GM23338 (cell line): ENCODE data around the gene CA5B. TPM values are rescaled to one million over a fixed set of nuclear protein-coding genes. Genes with fewer than 3 reads are reported as not detected.
A peak's percentile ranks its signal among the peaks of the same experiment; 100 is the strongest.

Experiments used
- ATAC-seq: fragments of 200-7000 bp; cut with Tn5 transposase; 3 replicates; pipeline ENCODE4 v1.9.1; 2020
- DNase-seq: peaks from one replicate; pipeline ENCODE4 v3.0.0-alpha.2; 2015; ENCODE audit warnings: low spot score
- H2AFZ ChIP-seq: fragments of 200-600 bp; sonication (generic); 2 replicates; pipeline ENCODE4 v1.8.0; 2016; ENCODE audit warnings: antibody characterized with exemption, mild to moderate bottlenecking, moderate library complexity
- H3F3A ChIP-seq: fragments of 200-600 bp; sonication (generic); replicated peaks from 2 replicates; pipeline ENCODE4 v1.8.0; 2017; ENCODE audit warnings: antibody characterized with exemption, mixed run types, low read depth
- H3K27ac ChIP-seq: fragments of 200-600 bp; sonication (generic); 2 replicates; pipeline ENCODE4 v1.6.1; 2016; ENCODE audit warnings: low read depth
- H3K27me3 ChIP-seq: fragments of 200-600 bp; sonication (generic); 2 replicates; pipeline ENCODE4 v1.8.0; 2016; ENCODE audit warnings: mild to moderate bottlenecking, mixed run types, moderate library complexity; ENCODE audit not compliant: insufficient read depth
- H3K36me3 ChIP-seq: fragments of 200-600 bp; sonication (generic); 2 replicates; pipeline ENCODE4 v1.8.0; 2016; ENCODE audit warnings: mild to moderate bottlenecking; ENCODE audit not compliant: insufficient read depth
- H3K4me1 ChIP-seq: fragments of 200-600 bp; sonication (generic); 2 replicates; pipeline ENCODE4 v1.8.0; 2016; ENCODE audit warnings: mild to moderate bottlenecking, moderate library complexity; ENCODE audit not compliant: insufficient read depth
- H3K4me2 ChIP-seq: fragments of 200-600 bp; sonication (generic); 2 replicates; pipeline ENCODE4 v1.7.1; 2017; ENCODE audit warnings: mixed run types
- H3K4me3 ChIP-seq: fragments of 200-600 bp; sonication (generic); 2 replicates; pipeline ENCODE4 v1.6.1; 2016; ENCODE audit warnings: mixed run types
- H3K79me2 ChIP-seq: fragments of 200-600 bp; sonication (generic); replicated peaks from 2 replicates; pipeline ENCODE4 v1.8.0; 2017; ENCODE audit warnings: mild to moderate bottlenecking; ENCODE audit not compliant: insufficient read depth
- H3K9me2 ChIP-seq: fragments of 200-600 bp; sonication (generic); 2 replicates; pipeline ENCODE4 v1.8.0; 2017; ENCODE audit not compliant: insufficient read depth
- H4K20me1 ChIP-seq: fragments of 200-600 bp; sonication (generic); replicated peaks from 2 replicates; pipeline ENCODE4 v1.8.0; 2017; ENCODE audit warnings: mild to moderate bottlenecking; ENCODE audit not compliant: insufficient read depth
- H3K27ac Mint-ChIP-seq: 2 replicates; pipeline ENCODE4 v1.8.0; 2020; ENCODE audit warnings: inconsistent platforms, mild to moderate bottlenecking, moderate library complexity, mixed read lengths
- H3K27me3 Mint-ChIP-seq: 3 replicates; pipeline ENCODE4 v1.8.0; 2022; ENCODE audit warnings: low read depth, mild to moderate bottlenecking, moderate library complexity, mixed read lengths, inconsistent platforms; ENCODE audit not compliant: insufficient read depth, poor library complexity
- H3K36me3 Mint-ChIP-seq: 3 replicates; pipeline ENCODE4 v1.8.0; 2021; ENCODE audit warnings: low read depth, mild to moderate bottlenecking, inconsistent platforms, moderate library complexity, mixed read lengths
- H3K4me1 Mint-ChIP-seq: 3 replicates; pipeline ENCODE4 v1.8.0; 2020; ENCODE audit warnings: mild to moderate bottlenecking, inconsistent platforms, mixed read lengths
- H3K4me3 Mint-ChIP-seq: 3 replicates; pipeline ENCODE4 v1.8.0; 2021; ENCODE audit warnings: moderate library complexity, mild to moderate bottlenecking, inconsistent platforms, mixed read lengths
- H3K9me3 Mint-ChIP-seq: 3 replicates; pipeline ENCODE4 v1.8.0; 2020; ENCODE audit warnings: moderate library complexity, mild to moderate bottlenecking, inconsistent platforms, mixed read lengths
- CREB1 ChIP-seq: fragments of 250-450 bp; sonication (Bioruptor Pico); IDR thresholded peaks from 2 replicates; pipeline ENCODE4 v1.5.0; 2020; ENCODE audit warnings: low read depth, mild to moderate bottlenecking, moderate library complexity
- EZH2phosphoT487 ChIP-seq: fragments of 200-600 bp; sonication (generic); IDR thresholded peaks from one replicate; pipeline ENCODE4 v1.8.1; 2018; ENCODE audit warnings: antibody characterized with exemption; ENCODE audit not compliant: unreplicated experiment
- JUNB ChIP-seq: IDR thresholded peaks from one replicate; pipeline ENCODE4 v1.6.1; 2016; ENCODE audit warnings: antibody characterized with exemption; ENCODE audit not compliant: unreplicated experiment
- REST ChIP-seq: IDR thresholded peaks from one replicate; pipeline ENCODE4 v1.6.1; 2018; ENCODE audit warnings: antibody characterized with exemption; ENCODE audit not compliant: unreplicated experiment
- STAT1 ChIP-seq: IDR thresholded peaks from one replicate; pipeline ENCODE4 v1.6.1; 2016; ENCODE audit warnings: antibody characterized with exemption; ENCODE audit not compliant: unreplicated experiment
- ZNF114 ChIP-seq: fragments of 250-450 bp; sonication (Bioruptor Pico); IDR thresholded peaks from 2 replicates; pipeline ENCODE4 v1.5.0; 2020; ENCODE audit warnings: mild to moderate bottlenecking, moderate library complexity
- ZNF331 ChIP-seq: fragments of 250-450 bp; sonication (Bioruptor Pico); IDR thresholded peaks from 2 replicates; pipeline ENCODE4 v1.5.0; 2020; ENCODE audit warnings: low read depth, mild to moderate bottlenecking, moderate library complexity
- polyA plus RNA-seq: library from polyadenylated mRNA; unstranded; fragments of >200 nt; fragmentation: Nextera tagmentation; extraction: Ambion mirVana; gene quantifications from 2 replicates; pipeline ENCODE4 v1.2.1, GENCODE V29; 2016
- total RNA-seq: library from RNA; depleted of rRNA; stranded (reverse); fragments of >200 nt; shearing (Covaris generic); gene quantifications from 2 replicates; pipeline ENCODE4 v1.2.3, GENCODE V29; 2014
- TF ChIP-seq, protein P1 (sequence below), 2 experiments: fragments of 200-600 bp in 1 of 2; sonication (generic) in 1 of 2; conservative IDR thresholded peaks; 2 replicates each; pipeline versions ENCODE4 v1.5.1 to v1.6.1; 2016 to 2017; ENCODE audit warnings: antibody characterized with exemption in 2 of 2, low read depth in 2 of 2, mild to moderate bottlenecking in 2 of 2, moderate library complexity in 1 of 2
- TF ChIP-seq, protein P2 (sequence below): fragments of 250-450 bp; sonication (Bioruptor Pico); IDR thresholded peaks from 2 replicates; pipeline ENCODE4 v1.5.0; 2020; ENCODE audit warnings: mild to moderate bottlenecking, moderate library complexity

The CA5B gene
- total and polyA plus RNA-seq, 2 experiments from 2014 or later = 4.8 to 6.1 TPM

DNA sequence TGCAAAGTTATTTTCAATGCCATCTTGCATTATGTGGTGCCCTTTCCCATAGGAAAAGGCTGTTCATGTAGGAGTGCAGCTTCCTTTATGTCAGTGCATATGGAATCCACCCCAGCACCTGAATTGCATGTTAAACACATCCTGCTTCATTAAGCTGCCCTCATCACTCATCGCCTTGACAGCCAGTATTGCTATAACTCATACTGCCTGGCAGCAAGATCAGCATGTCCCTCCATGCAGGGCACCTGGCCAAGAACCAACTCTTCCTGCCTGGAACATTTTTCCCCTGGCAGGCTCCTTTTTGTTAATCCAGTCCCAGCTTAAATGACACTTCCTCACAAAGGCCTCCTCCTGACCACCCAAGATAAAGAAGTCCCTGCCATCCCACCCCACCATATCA lies 23.5 kb upstream of the CA5B start (continued):
- TF ChIP-seq REST (no peak), JUNB (no peak), ZNF331 (CRISPR knock-in tag) (no peak), ZNF114 (CRISPR knock-in tag) (no peak)
- TF ChIP-seq, protein P1, sequence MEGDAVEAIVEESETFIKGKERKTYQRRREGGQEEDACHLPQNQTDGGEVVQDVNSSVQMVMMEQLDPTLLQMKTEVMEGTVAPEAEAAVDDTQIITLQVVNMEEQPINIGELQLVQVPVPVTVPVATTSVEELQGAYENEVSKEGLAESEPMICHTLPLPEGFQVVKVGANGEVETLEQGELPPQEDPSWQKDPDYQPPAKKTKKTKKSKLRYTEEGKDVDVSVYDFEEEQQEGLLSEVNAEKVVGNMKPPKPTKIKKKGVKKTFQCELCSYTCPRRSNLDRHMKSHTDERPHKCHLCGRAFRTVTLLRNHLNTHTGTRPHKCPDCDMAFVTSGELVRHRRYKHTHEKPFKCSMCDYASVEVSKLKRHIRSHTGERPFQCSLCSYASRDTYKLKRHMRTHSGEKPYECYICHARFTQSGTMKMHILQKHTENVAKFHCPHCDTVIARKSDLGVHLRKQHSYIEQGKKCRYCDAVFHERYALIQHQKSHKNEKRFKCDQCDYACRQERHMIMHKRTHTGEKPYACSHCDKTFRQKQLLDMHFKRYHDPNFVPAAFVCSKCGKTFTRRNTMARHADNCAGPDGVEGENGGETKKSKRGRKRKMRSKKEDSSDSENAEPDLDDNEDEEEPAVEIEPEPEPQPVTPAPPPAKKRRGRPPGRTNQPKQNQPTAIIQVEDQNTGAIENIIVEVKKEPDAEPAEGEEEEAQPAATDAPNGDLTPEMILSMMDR (conservative IDR thresholded peaks at IDR 0.05; ENCODE audit: low read depth in 2 of 2) = no peak

DNA sequence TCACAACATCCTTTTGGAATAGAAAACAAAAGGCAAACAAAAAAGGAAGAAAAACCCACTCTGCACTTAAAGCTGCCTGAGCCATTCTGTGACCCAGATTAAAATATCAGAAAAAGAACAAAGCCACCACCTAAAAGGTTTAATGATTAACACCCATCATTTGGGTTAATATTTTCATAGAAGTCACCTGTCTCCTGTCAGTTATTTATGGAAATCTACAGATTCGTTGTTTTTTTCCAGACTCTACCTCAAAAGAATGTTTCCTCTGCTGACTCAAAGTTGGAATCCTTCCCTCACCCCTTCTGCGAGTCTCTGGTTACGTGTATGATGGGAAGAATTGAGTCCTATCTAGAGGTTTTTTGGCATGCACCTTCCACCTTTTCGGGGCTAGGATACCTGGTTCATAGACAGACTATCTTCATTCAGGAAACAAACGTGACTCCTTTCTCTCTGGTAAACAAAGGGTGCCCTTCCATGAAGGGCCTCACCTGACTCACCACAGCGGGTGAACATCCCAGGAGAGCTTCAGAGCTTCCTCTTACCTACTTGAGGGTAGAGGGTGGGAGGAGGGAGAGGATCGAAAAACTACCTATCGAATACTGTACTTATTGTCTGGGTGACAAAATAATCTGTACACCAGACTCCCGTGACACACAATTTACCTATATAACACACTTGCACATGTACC lies 19.6 kb upstream of the CA5B start:
- peak; percentile 86 for ATAC-seq
- peaks cover 15% of the 10 kb centered on the region for H3K4me1 Mint-ChIP-seq
- TF ChIP-seq ZNF331 (CRISPR knock-in tag) = no peak
- no peak for TF ChIP-seq JUNB
- TF ChIP-seq CREB1 = no peak
- TF ChIP-seq, protein P1 (conservative IDR thresholded peaks at IDR 0.05; ENCODE audit: low read depth in 2 of 2) = no peak
- no peak for TF ChIP-seq STAT1
- no peak for TF ChIP-seq ZNF114 (CRISPR knock-in tag)
- no peak for TF ChIP-seq EZH2phosphoT487
- TF ChIP-seq, protein P2, sequence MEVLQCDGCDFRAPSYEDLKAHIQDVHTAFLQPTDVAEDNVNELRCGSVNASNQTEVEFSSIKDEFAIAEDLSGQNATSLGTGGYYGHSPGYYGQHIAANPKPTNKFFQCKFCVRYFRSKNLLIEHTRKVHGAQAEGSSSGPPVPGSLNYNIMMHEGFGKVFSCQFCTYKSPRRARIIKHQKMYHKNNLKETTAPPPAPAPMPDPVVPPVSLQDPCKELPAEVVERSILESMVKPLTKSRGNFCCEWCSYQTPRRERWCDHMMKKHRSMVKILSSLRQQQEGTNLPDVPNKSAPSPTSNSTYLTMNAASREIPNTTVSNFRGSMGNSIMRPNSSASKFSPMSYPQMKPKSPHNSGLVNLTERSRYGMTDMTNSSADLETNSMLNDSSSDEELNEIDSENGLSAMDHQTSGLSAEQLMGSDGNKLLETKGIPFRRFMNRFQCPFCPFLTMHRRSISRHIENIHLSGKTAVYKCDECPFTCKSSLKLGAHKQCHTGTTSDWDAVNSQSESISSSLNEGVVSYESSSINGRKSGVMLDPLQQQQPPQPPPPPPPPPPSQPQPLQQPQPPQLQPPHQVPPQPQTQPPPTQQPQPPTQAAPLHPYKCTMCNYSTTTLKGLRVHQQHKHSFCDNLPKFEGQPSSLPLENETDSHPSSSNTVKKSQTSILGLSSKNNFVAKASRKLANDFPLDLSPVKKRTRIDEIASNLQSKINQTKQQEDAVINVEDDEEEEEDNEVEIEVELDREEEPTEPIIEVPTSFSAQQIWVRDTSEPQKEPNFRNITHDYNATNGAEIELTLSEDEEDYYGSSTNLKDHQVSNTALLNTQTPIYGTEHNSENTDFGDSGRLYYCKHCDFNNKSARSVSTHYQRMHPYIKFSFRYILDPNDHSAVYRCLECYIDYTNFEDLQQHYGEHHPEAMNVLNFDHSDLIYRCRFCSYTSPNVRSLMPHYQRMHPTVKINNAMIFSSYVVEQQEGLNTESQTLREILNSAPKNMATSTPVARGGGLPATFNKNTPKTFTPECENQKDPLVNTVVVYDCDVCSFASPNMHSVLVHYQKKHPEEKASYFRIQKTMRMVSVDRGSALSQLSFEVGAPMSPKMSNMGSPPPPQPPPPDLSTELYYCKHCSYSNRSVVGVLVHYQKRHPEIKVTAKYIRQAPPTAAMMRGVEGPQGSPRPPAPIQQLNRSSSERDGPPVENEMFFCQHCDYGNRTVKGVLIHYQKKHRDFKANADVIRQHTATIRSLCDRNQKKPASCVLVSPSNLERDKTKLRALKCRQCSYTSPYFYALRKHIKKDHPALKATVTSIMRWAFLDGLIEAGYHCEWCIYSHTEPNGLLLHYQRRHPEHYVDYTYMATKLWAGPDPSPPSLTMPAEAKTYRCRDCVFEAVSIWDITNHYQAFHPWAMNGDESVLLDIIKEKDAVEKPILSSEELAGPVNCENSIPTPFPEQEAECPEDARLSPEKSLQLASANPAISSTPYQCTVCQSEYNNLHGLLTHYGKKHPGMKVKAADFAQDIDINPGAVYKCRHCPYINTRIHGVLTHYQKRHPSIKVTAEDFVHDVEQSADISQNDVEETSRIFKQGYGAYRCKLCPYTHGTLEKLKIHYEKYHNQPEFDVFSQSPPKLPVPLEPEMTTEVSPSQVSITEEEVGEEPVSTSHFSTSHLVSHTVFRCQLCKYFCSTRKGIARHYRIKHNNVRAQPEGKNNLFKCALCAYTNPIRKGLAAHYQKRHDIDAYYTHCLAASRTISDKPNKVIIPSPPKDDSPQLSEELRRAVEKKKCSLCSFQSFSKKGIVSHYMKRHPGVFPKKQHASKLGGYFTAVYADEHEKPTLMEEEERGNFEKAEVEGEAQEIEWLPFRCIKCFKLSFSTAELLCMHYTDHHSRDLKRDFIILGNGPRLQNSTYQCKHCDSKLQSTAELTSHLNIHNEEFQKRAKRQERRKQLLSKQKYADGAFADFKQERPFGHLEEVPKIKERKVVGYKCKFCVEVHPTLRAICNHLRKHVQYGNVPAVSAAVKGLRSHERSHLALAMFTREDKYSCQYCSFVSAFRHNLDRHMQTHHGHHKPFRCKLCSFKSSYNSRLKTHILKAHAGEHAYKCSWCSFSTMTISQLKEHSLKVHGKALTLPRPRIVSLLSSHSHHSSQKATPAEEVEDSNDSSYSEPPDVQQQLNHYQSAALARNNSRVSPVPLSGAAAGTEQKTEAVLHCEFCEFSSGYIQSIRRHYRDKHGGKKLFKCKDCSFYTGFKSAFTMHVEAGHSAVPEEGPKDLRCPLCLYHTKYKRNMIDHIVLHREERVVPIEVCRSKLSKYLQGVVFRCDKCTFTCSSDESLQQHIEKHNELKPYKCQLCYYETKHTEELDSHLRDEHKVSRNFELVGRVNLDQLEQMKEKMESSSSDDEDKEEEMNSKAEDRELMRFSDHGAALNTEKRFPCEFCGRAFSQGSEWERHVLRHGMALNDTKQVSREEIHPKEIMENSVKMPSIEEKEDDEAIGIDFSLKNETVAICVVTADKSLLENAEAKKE = no peak

More for the DNA sequence above, 19.6 kb upstream of the CA5B start:
- Mint-ChIP-seq H3K36me3 (peaks cover 2% of the 10 kb centered on the region; the same call in 1 of the 3 replicates), H3K4me3 (no peak overlapping the region), H3K9me3 (no peaks in the 10 kb centered on the region), H3K27ac (peak overlapping the region; percentile 75), H3K27me3 (no peaks in the 10 kb centered on the region)
- Histone ChIP-seq H3K4me3 (no peak overlapping the region), H3K36me3 (no peaks in the 10 kb centered on the region), H2AFZ (no peak overlapping the region), H3K27me3 (no peaks in the 10 kb centered on the region), H3K79me2 (no peaks in the 10 kb centered on the region), H4K20me1 (no peaks in the 10 kb centered on the region), H3K9me2 (no peaks in the 10 kb centered on the region), H3F3A (no peaks in the 10 kb centered on the region), H3K4me2 (peak overlapping the region; percentile 23; the same call in 1 of the 2 replicates), H3K4me1 (peaks cover 14% of the 10 kb centered on the region), H3K27ac (peak overlapping the region; percentile 74)
- peak; percentile 21 for DNase-seq
